ENCODE measurements around the gene GPR137.

GPR137 gene

DNA sequence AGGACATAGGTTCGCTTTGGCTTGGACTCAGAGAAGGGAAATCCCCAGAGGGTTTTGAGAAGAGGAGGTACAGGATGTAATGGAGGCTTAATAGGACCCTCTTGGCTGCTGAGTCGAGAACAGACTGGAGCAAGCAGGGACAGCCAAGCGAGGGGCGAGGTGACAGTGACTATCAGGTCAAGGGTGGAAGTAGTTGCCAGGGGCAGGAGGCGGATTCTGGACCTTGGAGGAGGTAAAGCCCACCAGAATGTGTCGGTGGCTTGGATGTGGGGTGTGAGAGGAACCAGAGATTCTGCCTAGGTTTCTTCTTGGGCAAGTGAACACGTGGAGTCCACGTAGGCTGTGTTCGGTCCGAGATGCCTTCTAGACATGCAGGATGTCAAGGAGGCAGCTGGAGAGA is 27.3 kb downstream of the GPR137 start:
- no peak overlapping the region for H3K27ac ChIP-seq
- TF ChIP-seq CTCF (IDR thresholded peaks at IDR 0.05) (no peak), ZFX (IDR thresholded peaks at IDR 0.05; ENCODE audit: borderline replicate concordance) (no peak)

- H3K27ac ChIP-seq = no peak overlapping the region
- TF ChIP-seq CTCF (IDR thresholded peaks at IDR 0.05) (no peak), ZFX (IDR thresholded peaks at IDR 0.05; ENCODE audit: borderline replicate concordance) (no peak)
Measured at GRCh38 chr11:64313491-64314145, 28.0 kb downstream of the GPR137 start.

GRCh38 chr11:64314146-64314804 is 28.6 kb downstream of the GPR137 start:
- H3K27ac ChIP-seq = peak overlapping the region; percentile 98; the same call in 1 of the 2 replicates
- TF ChIP-seq CTCF (IDR thresholded peaks at IDR 0.05) (no peak), ZFX (IDR thresholded peaks at IDR 0.05; ENCODE audit: borderline replicate concordance) (no peak)

DNA sequence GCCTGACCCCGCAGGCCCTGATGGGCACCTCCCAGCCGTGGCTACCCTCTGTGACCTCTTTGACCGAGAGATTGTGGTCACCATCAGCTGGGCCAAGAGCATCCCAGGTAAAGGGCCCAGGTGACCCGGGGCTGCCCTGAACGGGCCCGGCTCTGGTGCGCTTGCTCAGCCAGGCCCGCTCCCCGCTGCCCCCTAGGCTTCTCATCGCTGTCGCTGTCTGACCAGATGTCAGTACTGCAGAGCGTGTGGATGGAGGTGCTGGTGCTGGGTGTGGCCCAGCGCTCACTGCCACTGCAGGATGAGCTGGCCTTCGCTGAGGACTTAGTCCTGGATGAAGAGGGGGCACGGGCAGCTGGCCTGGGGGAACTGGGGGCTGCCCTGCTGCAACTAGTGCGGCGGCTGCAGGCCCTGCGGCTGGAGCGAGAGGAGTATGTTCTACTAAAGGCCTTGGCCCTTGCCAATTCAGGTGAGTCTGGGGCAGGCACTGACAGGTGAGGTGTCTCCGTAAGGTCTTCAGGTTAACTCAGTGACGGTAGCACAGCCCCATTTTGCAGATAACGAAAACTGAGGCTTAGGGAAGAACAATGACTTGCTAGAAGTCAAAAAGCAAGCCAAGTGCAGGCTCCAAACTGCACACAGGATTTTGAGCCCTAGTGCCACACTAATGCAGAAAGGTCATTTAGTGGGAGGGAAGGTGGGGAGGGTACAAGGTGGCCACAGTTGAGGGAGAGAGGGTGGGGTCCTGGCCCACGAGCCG is 29.3 kb downstream of the GPR137 start:
- peak overlapping the region; percentile 98 for H3K27ac ChIP-seq
- no peak for TF ChIP-seq ZFX (IDR thresholded peaks at IDR 0.05; ENCODE audit: borderline replicate concordance)
- peak; percentile 17; the same call in 1 of the 2 replicates for TF ChIP-seq CTCF (IDR thresholded peaks at IDR 0.05)

GRCh38 chr11:64315667-64316526 is 30.2 kb downstream of the GPR137 start:
- H3K27ac ChIP-seq = peak overlapping the region; percentile 98

DNA sequence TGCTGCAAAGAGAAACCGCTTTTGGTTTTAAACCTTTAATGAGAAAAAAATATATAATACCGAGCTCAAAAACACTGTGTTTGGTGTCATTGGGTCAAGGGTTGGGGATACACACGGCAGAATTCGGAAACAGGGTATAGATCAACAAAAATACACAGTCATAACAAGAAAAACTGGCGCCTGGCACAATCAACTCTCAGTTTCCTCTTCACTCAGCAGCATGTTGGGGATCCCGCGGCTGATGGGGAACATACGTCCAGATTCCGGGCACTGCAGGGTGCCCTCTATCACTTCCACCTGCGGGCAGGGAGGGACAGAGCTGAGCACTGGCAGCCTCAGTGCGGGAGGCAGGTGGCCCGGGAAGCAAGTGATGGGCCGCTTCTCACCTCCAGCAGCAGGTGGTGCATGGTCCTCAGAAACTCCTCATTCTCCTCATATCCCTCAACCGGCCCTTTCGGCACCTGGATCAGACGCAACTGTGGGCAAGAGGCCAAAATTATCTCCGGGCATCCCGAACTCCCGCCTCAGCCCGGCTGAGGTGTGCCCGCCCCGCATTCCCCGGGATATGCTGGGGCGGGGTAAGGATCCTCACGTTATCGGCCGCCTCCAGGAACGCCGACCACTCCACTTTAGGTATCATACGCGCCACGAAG is 31.1 kb downstream of the GPR137 start:
- H3K27ac ChIP-seq = peak overlapping the region; percentile 98
- TF ChIP-seq CTCF (IDR thresholded peaks at IDR 0.05) (peak; percentile 27), ZFX (IDR thresholded peaks at IDR 0.05; ENCODE audit: borderline replicate concordance) (no peak)
